Non-pigmented ciliary epithelial cell (primary cell): ENCODE results near the gene ZC3H12D.
"Not testable (repeated sequence)": the region's sequence is repeated elsewhere in the genome, so short reads cannot be mapped to it uniquely, and the experiment has no call there.

ENCODE experiments used
- DNase-seq: peaks from one replicate; pipeline ENCODE4 v3.0.0-alpha.2; 2010; ENCODE audit warnings: low read depth

The ZC3H12D gene

DNA sequence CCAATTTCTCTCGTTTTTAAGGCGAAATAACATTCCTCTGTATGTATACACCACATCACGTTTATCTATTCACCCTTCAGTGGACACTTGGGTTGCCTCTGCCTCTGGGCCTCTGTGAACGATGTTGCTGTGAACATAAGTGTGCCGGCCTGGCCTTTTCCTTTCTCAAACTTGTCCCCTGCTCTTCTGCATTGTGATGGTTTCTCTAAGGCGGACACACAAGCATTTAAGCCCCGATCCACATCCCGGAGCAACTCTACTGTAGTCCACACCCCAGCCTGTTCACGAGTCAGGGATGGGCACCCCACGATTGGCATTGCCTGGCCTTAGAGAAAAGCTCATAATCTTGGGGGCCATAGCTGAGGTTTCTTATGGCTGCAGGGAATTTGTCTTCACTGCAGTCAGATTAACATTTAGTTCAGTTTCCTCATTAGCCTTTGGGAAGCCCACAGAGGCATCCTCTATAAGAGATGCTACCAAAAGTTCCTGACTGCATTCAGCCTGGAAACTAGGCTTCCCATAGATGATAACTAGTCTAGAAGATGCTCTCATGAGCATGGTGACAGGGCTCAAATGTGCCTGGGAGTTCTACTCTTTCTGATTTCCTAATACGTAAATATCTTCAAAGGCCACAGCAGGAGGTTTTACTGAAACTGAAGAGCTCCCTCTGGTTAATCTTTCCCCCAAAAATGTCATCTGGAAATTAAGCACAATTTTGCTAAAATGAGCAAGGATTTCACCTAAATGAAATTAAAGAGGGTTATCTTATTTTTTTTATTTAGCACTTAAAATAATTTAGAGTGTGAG, 762 bp downstream of the ZC3H12D start:
- no peak for DNase-seq

DNA sequence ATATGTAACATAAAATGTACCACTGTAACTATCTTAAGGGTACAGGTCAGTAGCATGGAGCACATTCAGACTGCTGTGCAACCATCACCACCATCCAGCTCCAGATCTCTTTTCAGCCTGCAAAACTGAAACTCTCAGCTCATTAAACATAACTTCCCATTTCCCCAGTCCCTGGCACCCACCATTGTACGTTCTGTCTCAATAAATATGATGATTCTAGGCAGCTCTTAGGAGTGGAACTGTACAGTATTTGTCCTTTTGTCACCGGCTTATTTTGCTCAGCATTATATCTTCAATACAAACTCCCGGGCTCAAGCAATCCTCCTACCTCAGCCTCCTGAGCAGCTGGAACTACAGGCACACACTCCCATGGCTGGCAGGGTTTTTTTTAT, 1.5 kb downstream of the ZC3H12D start:
- no peak for DNase-seq

DNA sequence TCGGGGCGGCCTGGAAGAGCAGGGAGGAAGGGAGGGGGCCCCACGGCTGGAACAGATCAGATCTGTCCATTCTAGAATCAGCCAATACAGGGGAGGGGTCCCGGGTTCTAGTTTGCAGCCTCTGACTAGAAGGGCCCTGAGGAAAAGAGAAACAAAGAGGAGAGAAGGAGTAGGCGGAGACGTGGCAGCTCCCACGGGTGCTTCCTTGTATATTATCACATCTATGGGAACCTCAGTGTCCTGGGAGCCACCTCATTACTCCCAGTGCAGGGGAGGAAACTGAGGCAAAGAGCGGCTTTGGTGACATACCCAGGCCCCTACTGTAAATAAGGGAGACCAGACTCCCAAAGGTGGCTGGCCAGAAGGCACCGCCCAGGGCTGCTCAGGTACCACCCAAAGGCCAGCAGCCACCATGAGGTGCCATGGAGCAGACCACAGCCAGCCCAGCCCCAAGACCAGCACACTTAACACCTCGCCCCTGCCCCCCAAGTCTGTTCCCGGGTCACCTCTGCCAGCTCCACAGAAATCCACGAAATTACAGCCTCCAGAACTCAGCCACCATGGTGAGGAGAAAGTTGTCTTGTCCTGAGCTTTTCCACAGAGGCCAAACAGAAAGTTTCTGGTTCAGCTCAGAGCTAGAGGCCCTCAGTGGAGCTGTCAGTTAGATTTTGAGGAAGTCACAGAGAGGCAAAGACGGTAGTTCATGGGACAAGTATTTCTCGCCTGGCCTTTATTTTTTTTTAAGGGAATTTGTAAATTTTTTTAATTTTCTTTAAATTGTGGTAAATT, 2.1 kb downstream of the ZC3H12D start:
- DNase-seq: no peak

DNA sequence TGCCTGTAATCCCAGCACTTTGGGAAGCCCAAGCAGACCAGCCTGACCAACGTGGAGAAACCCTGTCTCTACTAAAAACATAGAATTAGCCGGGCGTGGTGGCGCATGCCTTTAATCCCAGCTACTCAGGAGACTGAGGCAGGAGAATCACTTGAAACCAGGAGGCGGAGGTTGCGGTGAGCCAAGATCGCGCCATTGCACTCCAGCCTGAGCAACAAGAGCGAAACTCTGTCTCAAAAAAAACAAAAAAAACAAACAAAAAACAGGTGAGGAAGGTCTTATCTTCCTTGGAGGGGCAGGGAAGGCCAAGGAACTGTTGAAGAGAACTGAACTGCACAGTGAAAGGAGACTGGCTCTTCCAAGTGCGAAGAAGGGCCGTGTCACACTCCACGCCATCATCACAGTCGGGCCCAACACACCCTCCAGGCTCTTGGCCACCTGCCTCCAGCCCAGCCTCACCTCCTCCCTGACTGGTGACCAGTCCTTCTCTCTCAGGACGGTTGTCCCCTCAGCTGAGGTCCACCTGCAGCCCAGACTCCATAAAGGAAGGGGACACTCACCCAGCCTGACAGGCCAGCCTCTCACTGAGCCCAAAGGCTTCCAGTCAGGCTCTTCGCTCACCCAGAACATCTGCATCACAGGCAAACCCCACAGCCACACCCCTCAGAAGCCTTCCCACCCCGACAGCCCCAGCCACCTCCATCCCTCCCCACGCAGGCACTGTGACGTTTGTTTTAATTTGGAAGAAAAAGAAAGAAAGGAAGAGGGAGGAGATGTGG, 4.1 kb downstream of the ZC3H12D start:
- DNase-seq: no peak

DNA sequence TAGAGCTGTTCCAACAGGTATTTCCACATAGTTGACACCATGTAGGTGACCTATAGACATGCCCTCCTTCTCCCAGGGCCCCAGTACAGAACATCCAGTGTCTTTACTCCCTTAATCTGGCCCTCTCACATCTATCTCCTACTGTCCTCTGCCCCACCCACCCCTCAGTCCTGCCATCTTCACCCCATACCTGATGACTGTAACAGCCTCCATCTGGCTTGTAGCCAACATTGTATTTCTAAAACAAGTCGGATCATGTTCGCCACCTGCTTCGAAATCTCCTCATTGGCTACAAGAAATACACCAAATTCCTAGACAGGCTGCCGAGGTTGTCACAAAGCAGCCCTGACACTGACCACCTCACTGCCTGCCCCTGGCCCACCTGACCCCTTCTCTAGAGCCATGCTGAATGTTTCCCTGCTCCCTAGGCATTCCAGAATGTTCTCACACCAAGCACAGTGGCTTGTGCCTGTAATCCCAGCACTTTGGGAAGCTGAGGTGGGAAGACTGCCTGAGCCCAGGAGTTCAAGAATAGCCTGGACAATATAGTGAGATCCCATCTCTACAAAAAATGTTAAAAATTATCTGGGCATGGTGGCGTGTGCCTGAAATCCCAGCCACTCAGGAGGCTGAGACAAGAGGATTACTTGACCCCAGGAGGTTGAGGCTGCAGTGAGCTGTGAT, 6.0 kb downstream of the ZC3H12D start:
- no peak for DNase-seq

DNA sequence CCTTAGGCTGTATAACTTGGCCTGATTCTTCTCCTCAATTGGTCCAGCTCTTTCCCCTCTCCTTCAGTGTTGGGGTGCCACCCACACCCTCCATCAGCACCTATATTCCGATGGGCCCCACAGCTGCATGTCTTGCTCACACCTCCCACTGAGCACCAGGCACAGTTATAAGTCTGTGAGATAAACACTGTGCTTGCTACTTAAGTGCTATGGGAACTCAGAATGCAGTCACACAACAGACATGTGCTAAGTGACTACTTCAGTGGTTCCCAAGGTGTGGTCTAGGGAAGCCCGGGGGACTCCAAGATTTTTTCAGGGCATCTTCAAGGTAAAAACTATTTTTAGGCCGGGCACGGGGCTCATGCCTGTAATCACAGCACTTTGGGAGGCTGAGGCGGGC, 7.3 kb downstream of the ZC3H12D start:
- no peak for DNase-seq

DNA sequence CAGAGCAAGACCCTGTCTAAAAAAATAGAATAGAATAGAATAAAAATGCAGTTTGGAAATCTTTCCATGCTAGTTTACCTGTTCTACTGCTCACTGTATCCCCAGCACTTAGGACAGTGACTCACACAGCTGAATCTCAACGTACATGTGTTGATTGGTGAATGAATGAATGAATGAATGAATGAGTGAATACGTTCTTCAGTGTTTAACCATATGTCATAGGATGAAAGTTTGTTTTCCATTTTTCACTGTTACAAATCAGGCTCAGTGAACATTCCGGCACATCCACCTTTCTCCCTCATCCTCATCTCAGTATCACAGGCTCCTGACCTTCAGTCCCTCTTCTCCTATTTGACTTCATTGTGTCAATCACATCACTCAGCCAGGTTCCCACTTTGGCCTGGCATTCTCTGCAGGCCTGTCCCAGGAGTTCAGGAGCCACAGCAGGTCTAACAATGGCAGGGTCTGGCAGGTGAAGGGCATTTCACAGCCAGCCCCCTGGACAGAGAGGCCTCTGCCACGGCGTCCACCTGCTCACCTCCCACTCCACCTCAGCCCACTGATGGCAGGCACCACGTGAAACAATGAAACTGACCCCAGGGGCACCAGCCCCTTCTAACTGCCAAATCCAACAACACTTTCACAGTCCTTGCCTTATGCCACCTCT, 7.9 kb downstream of the ZC3H12D start:
- no peak for DNase-seq

DNA sequence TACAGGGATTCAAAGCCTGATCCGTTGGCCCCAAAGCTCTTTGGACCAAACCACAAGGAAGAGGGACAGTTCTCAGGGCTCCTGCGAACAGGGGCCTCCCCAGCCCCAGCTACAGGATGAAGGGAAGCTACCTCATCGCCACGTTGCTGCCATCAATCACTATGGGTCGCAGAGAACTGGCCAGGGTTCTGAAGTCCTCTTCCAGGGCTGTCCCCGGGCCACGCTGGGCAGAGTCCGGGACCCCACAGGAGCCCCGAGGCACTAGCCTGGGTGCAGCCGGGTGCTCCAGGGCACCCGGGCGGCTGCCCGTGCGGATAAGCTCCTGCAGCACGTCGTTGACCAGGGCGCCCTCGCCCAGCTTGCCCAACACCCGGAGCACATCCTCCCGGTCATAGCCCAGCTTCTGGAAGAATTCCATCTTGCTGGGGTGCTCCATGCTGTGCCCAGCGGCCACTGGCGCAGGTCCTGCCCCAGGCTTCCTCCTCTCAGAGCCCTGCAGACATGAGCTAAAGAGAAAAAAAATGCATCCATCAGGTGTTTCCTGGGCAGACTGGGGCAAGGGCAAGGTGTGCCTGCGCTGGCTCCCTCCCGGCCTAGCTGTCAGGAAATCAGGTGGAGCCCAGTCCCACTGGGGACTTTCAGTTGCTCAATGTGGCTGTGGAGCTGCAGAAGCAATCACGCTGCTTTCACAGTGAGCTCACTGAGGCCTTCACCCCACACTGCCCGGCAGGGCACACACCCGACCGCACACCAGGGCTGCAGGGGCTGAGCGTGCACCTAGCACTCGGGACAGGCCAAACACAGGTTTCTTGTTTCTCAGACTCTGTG, 10.5 kb downstream of the ZC3H12D start:
- no peak for DNase-seq

DNA sequence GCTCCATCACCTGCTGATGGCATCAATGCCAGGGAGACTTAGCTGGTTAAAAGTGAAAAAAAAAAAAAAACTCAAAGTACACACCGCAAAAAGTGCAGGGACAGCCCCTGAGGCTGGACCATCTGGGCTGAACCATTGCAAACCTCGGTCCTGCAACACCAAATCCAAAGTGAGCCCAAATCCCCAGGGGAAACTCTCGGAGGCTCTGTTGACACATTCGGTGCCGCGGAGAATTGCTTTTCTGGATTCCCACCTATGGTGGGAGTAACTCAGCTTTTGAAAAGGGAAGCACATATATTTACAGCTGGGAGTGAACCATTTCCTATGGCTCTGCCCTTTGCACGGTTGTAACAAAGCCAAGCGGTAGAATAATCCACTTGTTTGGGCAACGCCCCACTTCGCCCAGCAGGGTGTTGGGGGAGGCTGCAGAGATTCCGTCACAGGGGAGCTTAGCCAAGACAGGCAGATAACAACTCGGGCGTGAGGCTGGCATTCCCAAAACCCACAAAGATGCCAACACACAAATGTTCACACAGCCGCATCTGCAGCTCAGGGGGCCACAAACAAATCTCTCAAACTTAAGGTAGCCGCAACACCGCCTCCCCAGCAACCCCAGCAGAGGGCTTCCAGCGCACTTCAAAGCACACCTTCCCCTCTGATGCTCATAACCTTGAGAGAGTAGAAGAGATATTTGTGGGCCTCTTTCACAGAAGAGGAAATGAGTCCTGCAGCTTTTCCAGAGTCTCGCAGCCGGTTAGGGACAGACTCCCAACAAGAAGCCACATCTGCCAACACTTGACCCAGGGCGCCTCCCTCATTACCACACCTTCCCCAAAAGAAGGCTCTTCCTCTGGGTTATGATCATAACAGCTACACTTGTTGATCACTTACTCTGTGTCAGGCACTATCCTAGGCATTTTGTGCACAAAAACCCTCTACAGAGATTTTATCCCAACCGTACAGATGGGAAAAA, 11.4 kb downstream of the ZC3H12D start:
- DNase-seq: no peak

DNA sequence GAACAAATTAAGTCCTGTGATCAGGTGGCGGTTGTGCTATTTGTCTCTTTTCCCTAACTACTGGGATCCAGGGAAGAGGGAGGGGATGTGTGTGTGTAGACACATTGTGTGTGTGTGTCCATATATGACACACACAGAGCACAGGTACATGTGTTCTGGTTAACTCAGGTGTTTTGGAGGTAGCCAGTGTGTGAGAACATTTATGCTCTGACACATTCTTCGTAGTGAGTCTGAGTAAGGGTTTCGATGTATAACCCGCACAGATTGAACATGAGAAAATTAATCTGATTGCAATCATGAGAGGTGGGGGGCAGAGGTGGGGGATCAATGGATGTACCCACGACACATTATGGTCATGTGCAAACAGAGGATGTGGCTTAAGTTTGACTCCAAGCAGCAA, 12.6 kb downstream of the ZC3H12D start:
- no peak for DNase-seq

DNA sequence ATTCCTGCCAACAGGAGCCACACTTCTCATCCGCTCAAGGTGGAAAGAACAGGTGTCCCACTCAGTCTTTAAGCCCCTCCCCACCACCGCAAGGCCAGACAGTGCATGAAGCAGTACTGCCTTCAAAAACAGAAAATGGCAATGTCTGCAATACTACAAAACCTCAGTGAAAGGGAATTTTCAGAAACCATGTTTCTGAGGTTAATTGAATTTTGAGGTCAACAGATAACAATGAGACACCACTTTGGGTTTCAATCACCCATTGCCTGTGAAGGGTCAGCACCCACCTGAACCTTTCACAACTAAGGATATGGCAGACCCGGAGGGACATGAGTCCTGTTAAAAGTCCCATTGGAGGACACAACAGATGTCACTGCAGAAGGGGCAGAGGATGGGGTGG, 13.0 kb downstream of the ZC3H12D start:
- DNase-seq: no peak

DNA sequence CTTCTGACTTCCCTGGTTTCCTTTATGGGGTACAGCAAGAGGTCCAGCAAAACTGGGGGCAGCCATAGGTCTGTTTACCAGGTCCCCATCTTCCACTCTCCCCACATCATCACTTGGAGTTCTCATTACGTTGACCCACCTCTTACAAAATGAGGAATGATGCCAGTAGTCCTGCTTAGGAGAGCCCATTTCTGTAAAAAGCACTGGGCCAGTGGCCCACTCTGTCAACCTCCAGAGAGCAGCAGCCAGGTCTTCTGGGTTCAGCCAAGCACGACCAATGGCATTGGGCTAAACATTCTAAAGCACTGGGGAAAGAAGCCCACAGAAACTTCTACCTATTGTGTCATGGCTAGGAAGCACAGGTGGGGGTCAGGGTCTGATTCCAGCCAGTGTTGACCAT, 13.9 kb downstream of the ZC3H12D start:
- DNase-seq: no peak

DNA sequence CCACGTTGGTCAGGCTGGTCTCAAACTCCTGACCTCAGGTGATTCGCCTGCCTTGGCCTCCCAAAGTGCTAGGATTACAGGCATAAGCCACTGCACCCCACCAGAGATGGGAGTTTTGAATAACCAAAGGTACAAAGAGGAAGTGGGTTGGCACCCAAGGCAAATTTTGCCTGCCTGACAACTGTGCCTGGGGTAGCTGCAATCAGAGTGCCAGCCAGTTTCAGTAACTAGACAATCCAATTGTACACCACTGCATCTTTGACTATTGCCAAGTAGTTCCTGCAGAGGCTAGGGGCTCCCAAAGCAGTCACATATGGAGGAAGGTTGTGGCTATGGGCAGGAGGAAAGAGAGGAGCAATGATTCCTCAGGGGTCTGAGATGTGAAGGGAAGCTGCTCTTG, 16.6 kb downstream of the ZC3H12D start:
- DNase-seq: no peak

DNA sequence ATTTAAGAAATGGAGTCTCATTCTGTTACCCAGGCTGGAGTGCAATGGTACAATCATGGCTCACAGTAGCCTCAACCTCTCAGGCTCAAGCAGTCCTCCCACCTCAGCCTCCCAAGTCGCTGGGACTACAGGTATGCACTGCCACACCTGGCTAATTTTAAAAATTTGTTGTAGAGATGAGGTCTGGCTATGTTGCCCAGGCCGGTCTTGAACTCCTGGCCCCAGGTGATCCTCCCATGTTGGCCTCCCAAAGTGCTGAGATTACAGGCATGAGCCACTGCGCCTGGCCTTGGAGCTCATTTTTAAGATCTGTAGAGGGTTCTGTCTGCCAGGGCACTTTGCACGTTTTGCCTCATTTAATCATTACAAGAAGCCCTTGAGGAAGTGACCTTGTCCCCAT, 17.5 kb downstream of the ZC3H12D start:
- DNase-seq: no peak

DNA sequence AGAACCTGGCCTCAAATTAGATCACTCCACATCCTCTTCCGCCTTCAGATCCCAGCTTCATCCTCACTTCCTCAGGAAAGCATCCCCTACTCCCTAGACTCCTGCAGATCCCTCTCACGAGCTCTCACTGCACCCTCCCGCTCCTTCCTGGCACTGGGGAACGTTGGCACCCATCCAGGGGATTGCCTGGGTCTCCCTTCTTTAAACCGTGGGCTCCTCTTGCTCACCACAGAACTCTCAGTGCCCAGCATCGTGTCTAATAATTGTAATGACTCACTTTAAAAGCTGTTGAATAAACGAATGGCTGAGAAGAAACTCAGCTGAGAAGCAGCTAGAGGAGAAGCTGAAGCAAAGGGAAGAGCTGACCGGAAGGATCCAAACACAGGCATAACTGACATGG, 20.4 kb downstream of the ZC3H12D start:
- DNase-seq: no peak

DNA sequence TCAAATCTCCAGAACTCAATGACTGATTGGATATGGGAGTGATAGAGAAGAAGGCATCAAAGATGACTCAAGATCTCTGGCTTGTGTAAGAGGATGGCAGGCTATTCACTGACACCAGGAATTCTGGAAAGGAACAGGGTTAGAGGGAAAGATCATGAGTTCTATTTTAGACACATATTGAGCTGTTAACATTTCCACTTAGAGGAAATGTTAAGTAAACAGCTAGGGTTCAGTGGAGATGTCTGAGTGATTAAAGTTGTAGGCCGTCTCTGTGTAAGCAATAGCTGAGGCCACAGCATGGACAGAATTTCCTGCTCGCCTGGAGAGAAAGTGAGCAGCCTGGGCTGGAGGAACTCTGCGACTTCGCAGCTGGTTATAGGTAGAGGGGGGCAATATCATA, 21.0 kb downstream of the ZC3H12D start:
- no peak for DNase-seq

DNA sequence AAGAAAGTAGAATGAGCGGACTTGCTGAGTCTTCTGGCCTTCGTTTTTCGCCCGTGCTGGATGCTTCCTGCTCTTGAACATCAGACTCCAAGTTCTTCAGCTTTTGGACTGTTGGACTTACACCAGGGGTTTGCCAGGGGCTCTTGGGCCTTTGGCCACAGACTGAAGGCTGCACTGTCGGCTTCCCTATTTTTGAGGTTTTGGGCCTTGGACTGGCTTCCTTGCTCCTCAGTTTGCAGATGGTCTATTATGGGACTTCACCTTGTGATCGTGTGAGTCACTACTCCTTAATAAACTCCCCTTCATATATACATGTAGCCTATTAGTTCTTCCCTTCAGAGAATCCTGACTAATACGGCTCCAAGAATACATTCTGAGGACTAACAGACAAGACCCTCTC, 22.1 kb downstream of the ZC3H12D start:
- not testable (repeated sequence) for DNase-seq

DNA sequence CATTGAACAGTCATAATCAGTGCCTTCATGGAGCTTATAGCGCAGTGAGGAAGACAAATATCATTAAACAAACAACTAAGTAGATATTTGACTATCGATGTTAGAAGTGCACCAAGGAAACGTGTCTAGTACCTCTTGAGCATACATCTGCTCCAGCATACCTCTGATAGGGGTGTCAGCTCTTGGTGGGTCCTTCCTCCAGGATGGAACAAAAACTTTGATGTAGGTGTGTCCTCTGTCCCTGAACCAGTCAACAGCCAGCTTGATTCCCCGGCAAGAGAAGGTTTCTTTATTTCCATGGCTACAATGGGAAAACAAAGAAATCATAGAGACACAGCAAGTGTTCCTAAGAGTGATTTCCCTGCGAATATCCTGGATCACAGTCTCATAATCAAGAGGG, 23.1 kb downstream of the ZC3H12D start:
- DNase-seq: no peak

DNA sequence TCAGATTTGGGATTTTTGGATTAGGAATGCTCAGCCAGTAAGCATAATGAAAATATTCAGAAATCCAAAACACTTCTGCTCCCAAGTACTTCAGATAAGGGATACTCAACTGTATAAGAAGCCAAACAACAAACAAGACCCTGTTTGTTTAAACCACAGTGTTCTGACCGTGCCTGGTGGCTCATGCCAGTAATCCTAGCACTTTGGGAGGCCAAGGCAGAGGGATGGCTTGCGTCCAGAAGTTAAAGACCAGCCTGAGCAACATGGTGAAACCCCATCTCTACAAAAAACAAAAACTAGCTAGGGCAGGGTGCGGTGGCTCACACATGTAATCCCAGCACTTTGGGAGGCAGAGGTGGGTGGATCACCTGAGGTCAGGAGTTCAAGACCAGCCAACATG, 24.6 kb downstream of the ZC3H12D start:
- not testable (repeated sequence) for DNase-seq

DNA sequence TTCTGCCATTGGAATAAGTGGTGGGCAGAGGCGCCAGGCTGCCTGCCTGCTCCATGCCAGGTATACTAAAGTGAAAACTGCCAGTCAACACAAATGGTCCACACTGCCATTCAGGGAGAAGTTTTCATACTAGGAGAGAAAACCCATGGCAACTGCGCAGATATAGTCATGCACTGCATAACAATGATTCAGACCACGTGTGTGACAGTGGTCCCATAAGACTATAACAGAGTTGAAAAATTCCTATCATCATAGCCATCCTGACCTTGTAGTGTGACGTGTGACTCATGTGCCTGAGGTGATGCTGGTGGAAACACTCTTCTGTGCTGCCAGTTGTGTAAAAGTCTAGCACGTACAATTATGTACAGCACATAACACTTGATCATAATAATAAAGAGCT, 25.1 kb downstream of the ZC3H12D start:
- no peak for DNase-seq
